ENCODE measurements around the gene KAT6B.
A peak's percentile ranks its signal among the peaks of the same experiment; 100 is the strongest.

The KAT6B gene

GRCh38 chr10:74822521-74823089 lies 3.8 kb upstream of the KAT6B start:
- no peaks in the 10 kb centered on the region for H3K27me3 ChIP-seq (ENCODE audit: control insufficient read depth in 1 of 2, insufficient read depth in 2 of 2, low read length in 2 of 2)
- H3K9ac ChIP-seq (ENCODE audit: low read depth in 1 of 2, low read length in 2 of 2), result no peak overlapping the region
- no peak overlapping the region for H3K4me3 ChIP-seq (ENCODE audit: low read depth in 1 of 2, low read length in 2 of 2)
- no peaks in the 10 kb centered on the region for H3K9me3 ChIP-seq (ENCODE audit: control insufficient read depth in 1 of 2, low read length in 2 of 2)
- H3K27ac ChIP-seq (ENCODE audit: low read depth, low read length), result no peak overlapping the region
- peaks cover 20 to 22% of the 10 kb centered on the region in 2 donors for H3K4me1 ChIP-seq (ENCODE audit: control insufficient read depth in 1 of 2, insufficient read depth in 2 of 2, low read length in 2 of 2)
- H3K36me3 ChIP-seq (ENCODE audit: control insufficient read depth in 1 of 2, insufficient read depth in 2 of 2, low read length in 2 of 2), result no peaks in the 10 kb centered on the region

GRCh38 chr10:74823791-74824183 lies 2.6 kb upstream of the KAT6B start:
- Histone ChIP-seq H3K4me1 (ENCODE audit: control insufficient read depth in 1 of 2, insufficient read depth in 2 of 2, low read length in 2 of 2) (peaks cover 26% of the 10 kb centered on the region in 2 donors), H3K9ac (ENCODE audit: low read depth in 1 of 2, low read length in 2 of 2) (no peak overlapping the region)

GRCh38 chr10:74824184-74824899 lies 2.1 kb upstream of the KAT6B start:
- no peaks in the 10 kb centered on the region for H3K27me3 ChIP-seq (ENCODE audit: control insufficient read depth in 1 of 2, insufficient read depth in 2 of 2, low read length in 2 of 2)
- peak overlapping the region; percentile 84 for H3K4me3 ChIP-seq (ENCODE audit: low read depth in 1 of 2, low read length in 2 of 2)
- peak overlapping the region; percentile 44 to 89 for H3K9ac ChIP-seq (ENCODE audit: low read depth in 1 of 2, low read length in 2 of 2)
- H3K27ac ChIP-seq (ENCODE audit: low read depth, low read length), result no peak overlapping the region
- no peaks in the 10 kb centered on the region for H3K9me3 ChIP-seq (ENCODE audit: control insufficient read depth in 1 of 2, low read length in 2 of 2)
- no peaks in the 10 kb centered on the region for H3K36me3 ChIP-seq (ENCODE audit: control insufficient read depth in 1 of 2, insufficient read depth in 2 of 2, low read length in 2 of 2)
- peaks cover 26% of the 10 kb centered on the region in 2 donors for H3K4me1 ChIP-seq (ENCODE audit: control insufficient read depth in 1 of 2, insufficient read depth in 2 of 2, low read length in 2 of 2)

More at GRCh38 chr10:74823791-74824183, 2.6 kb upstream of the KAT6B start:
- no peak overlapping the region for H3K4me3 ChIP-seq (ENCODE audit: low read depth in 1 of 2, low read length in 2 of 2)
- no peak overlapping the region for H3K27ac ChIP-seq (ENCODE audit: low read depth, low read length)
- no peaks in the 10 kb centered on the region for H3K36me3 ChIP-seq (ENCODE audit: control insufficient read depth in 1 of 2, insufficient read depth in 2 of 2, low read length in 2 of 2)
- H3K9me3 ChIP-seq (ENCODE audit: control insufficient read depth in 1 of 2, low read length in 2 of 2), result no peaks in the 10 kb centered on the region
- no peaks in the 10 kb centered on the region for H3K27me3 ChIP-seq (ENCODE audit: control insufficient read depth in 1 of 2, insufficient read depth in 2 of 2, low read length in 2 of 2)

GRCh38 chr10:74824900-74825370 lies 1.5 kb upstream of the KAT6B start:
- H3K36me3 ChIP-seq (ENCODE audit: control insufficient read depth in 1 of 2, insufficient read depth in 2 of 2, low read length in 2 of 2), result no peaks in the 10 kb centered on the region
- H3K4me3 ChIP-seq (ENCODE audit: low read depth in 1 of 2, low read length in 2 of 2), result peak overlapping the region; percentile 84
- no peak overlapping the region for H3K27ac ChIP-seq (ENCODE audit: low read depth, low read length)
- peaks cover 26% of the 10 kb centered on the region in 2 donors for H3K4me1 ChIP-seq (ENCODE audit: control insufficient read depth in 1 of 2, insufficient read depth in 2 of 2, low read length in 2 of 2)
- no peaks in the 10 kb centered on the region for H3K9me3 ChIP-seq (ENCODE audit: control insufficient read depth in 1 of 2, low read length in 2 of 2)
- H3K27me3 ChIP-seq (ENCODE audit: control insufficient read depth in 1 of 2, insufficient read depth in 2 of 2, low read length in 2 of 2), result no peaks in the 10 kb centered on the region
- peak overlapping the region; percentile 44 to 89 for H3K9ac ChIP-seq (ENCODE audit: low read depth in 1 of 2, low read length in 2 of 2)

- H3K9ac ChIP-seq (ENCODE audit: low read depth in 1 of 2, low read length in 2 of 2), result peak overlapping the region; percentile 21 to 59
- peaks cover 26% of the 10 kb centered on the region in 2 donors for H3K4me1 ChIP-seq (ENCODE audit: control insufficient read depth in 1 of 2, insufficient read depth in 2 of 2, low read length in 2 of 2)
Observed at GRCh38 chr10:74825371-74826141, 844 bp upstream of the KAT6B start.

GRCh38 chr10:74827045-74827441 lies 643 bp downstream of the KAT6B start:
- H3K36me3 ChIP-seq (ENCODE audit: control insufficient read depth in 1 of 2, insufficient read depth in 2 of 2, low read length in 2 of 2), result no peaks in the 10 kb centered on the region
- H3K27ac ChIP-seq (ENCODE audit: low read depth, low read length), result no peak overlapping the region
- H3K4me1 ChIP-seq (ENCODE audit: control insufficient read depth in 1 of 2, insufficient read depth in 2 of 2, low read length in 2 of 2), result peaks cover 20 to 26% of the 10 kb centered on the region in 2 donors
- H3K9me3 ChIP-seq (ENCODE audit: control insufficient read depth in 1 of 2, low read length in 2 of 2), result no peaks in the 10 kb centered on the region
- H3K9ac ChIP-seq (ENCODE audit: low read depth in 1 of 2, low read length in 2 of 2), result peak overlapping the region; percentile 34 to 63
- no peaks in the 10 kb centered on the region for H3K27me3 ChIP-seq (ENCODE audit: control insufficient read depth in 1 of 2, insufficient read depth in 2 of 2, low read length in 2 of 2)
- H3K4me3 ChIP-seq (ENCODE audit: low read depth in 1 of 2, low read length in 2 of 2), result peak overlapping the region; percentile 73 to 94

More at GRCh38 chr10:74825371-74826141, 844 bp upstream of the KAT6B start:
- Histone ChIP-seq H3K9me3 (ENCODE audit: control insufficient read depth in 1 of 2, low read length in 2 of 2) (no peaks in the 10 kb centered on the region), H3K27me3 (ENCODE audit: control insufficient read depth in 1 of 2, insufficient read depth in 2 of 2, low read length in 2 of 2) (no peaks in the 10 kb centered on the region), H3K36me3 (ENCODE audit: control insufficient read depth in 1 of 2, insufficient read depth in 2 of 2, low read length in 2 of 2) (no peaks in the 10 kb centered on the region), H3K4me3 (ENCODE audit: low read depth in 1 of 2, low read length in 2 of 2) (peak overlapping the region; percentile 84 to 89), H3K27ac (ENCODE audit: low read depth, low read length) (peak overlapping the region; percentile 75)

GRCh38 chr10:74827694-74828093 lies 1.3 kb downstream of the KAT6B start:
- H3K9ac ChIP-seq (ENCODE audit: low read depth in 1 of 2, low read length in 2 of 2), result no peak overlapping the region
- peaks cover 18 to 20% of the 10 kb centered on the region in 2 donors for H3K4me1 ChIP-seq (ENCODE audit: control insufficient read depth in 1 of 2, insufficient read depth in 2 of 2, low read length in 2 of 2)
- peak overlapping the region; percentile 73 to 94 for H3K4me3 ChIP-seq (ENCODE audit: low read depth in 1 of 2, low read length in 2 of 2)
- no peaks in the 10 kb centered on the region for H3K9me3 ChIP-seq (ENCODE audit: control insufficient read depth in 1 of 2, low read length in 2 of 2)
- H3K27ac ChIP-seq (ENCODE audit: low read depth, low read length), result no peak overlapping the region
- H3K36me3 ChIP-seq (ENCODE audit: control insufficient read depth in 1 of 2, insufficient read depth in 2 of 2, low read length in 2 of 2), result no peaks in the 10 kb centered on the region
- no peaks in the 10 kb centered on the region for H3K27me3 ChIP-seq (ENCODE audit: control insufficient read depth in 1 of 2, insufficient read depth in 2 of 2, low read length in 2 of 2)

- H3K4me1 ChIP-seq (ENCODE audit: control insufficient read depth in 1 of 2, insufficient read depth in 2 of 2, low read length in 2 of 2), result peaks cover 14 to 17% of the 10 kb centered on the region in 2 donors
- H3K9ac ChIP-seq (ENCODE audit: low read depth in 1 of 2, low read length in 2 of 2), result no peak overlapping the region
- H3K27me3 ChIP-seq (ENCODE audit: control insufficient read depth in 1 of 2, insufficient read depth in 2 of 2, low read length in 2 of 2), result no peaks in the 10 kb centered on the region
- H3K27ac ChIP-seq (ENCODE audit: low read depth, low read length), result no peak overlapping the region
- H3K36me3 ChIP-seq (ENCODE audit: control insufficient read depth in 1 of 2, insufficient read depth in 2 of 2, low read length in 2 of 2), result no peaks in the 10 kb centered on the region
- no peak overlapping the region for H3K4me3 ChIP-seq (ENCODE audit: low read depth in 1 of 2, low read length in 2 of 2)
- H3K9me3 ChIP-seq (ENCODE audit: control insufficient read depth in 1 of 2, low read length in 2 of 2), result no peaks in the 10 kb centered on the region
Observed at GRCh38 chr10:74828946-74829345, 2.5 kb downstream of the KAT6B start.

GRCh38 chr10:74831518-74832120 lies 5.2 kb downstream of the KAT6B start:
- no peak overlapping the region for H3K27ac ChIP-seq (ENCODE audit: low read depth, low read length)
- peaks cover 11 to 20% of the 10 kb centered on the region in 2 donors for H3K4me1 ChIP-seq (ENCODE audit: control insufficient read depth in 1 of 2, insufficient read depth in 2 of 2, low read length in 2 of 2)

More at GRCh38 chr10:74831518-74832120, 5.2 kb downstream of the KAT6B start:
- Histone ChIP-seq H3K36me3 (ENCODE audit: control insufficient read depth in 1 of 2, insufficient read depth in 2 of 2, low read length in 2 of 2) (no peaks in the 10 kb centered on the region), H3K4me3 (ENCODE audit: low read depth in 1 of 2, low read length in 2 of 2) (no peak overlapping the region), H3K9me3 (ENCODE audit: control insufficient read depth in 1 of 2, low read length in 2 of 2) (no peaks in the 10 kb centered on the region), H3K9ac (ENCODE audit: low read depth in 1 of 2, low read length in 2 of 2) (no peak overlapping the region), H3K27me3 (ENCODE audit: control insufficient read depth in 1 of 2, insufficient read depth in 2 of 2, low read length in 2 of 2) (no peaks in the 10 kb centered on the region)
